NT2/D1 (cell line): ENCODE data around the gene BABAM2.

Experiments
- DNase-seq: peaks from one replicate; pipeline ENCODE4 v3.0.0-alpha.2; 2011; ENCODE audit warnings: low read depth, low spot score
- H3K27me3 ChIP-seq: 2 replicates; pipeline ENCODE4 v1.6.0; 2011; ENCODE audit warnings: mild to moderate bottlenecking; ENCODE audit not compliant: insufficient read length, insufficient read depth
- H3K36me3 ChIP-seq: 2 replicates; pipeline ENCODE4 v1.6.1; 2011; ENCODE audit warnings: mild to moderate bottlenecking, low read length, mixed read lengths; ENCODE audit not compliant: insufficient read depth, insufficient read length
- H3K4me1 ChIP-seq: 2 replicates; pipeline ENCODE4 v1.5.1; 2011; ENCODE audit not compliant: insufficient read depth, insufficient read length
- H3K4me3 ChIP-seq: 2 replicates; pipeline ENCODE4 v1.5.1; 2011; ENCODE audit warnings: low read depth; ENCODE audit not compliant: insufficient read length
- H3K9ac ChIP-seq: 2 replicates; pipeline ENCODE4 v1.6.0; 2011; ENCODE audit warnings: low read depth; ENCODE audit not compliant: insufficient read length
- H3K9me3 ChIP-seq: 2 replicates; pipeline ENCODE4 v1.5.1; 2011; ENCODE audit warnings: mild to moderate bottlenecking, low read length; ENCODE audit not compliant: insufficient read depth
- SUZ12 ChIP-seq: IDR thresholded peaks from 2 replicates; pipeline ENCODE4 v1.6.1; 2011; ENCODE audit not compliant: insufficient read length, insufficient read depth; ENCODE audit errors: extremely low read depth
- YY1 ChIP-seq: IDR thresholded peaks from 2 replicates; pipeline ENCODE4 v1.6.1; 2011; ENCODE audit not compliant: insufficient read length, insufficient read depth
- ZNF274 ChIP-seq: IDR thresholded peaks from 2 replicates; pipeline ENCODE4 v1.6.1; 2011; ENCODE audit warnings: mild to moderate bottlenecking, low read depth, low read length

BABAM2 gene

DNA sequence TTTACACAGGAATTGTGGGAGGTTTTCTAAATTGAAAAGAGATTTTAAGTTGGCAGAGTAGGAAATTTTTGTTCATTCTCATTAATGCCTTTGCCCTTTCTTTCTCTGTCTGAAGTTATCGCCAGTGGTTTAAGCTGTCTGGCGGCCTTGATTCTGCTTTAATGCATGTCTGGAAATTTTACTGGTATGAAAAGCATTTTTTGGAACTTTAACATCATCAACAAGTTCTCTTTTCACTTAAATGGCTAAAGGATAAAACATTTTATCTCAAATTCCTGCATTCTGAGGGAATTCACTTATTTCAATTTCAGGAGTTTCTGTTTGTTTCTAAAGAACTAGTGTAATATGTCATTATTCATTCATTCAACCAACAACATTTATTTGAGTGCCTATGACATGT lies 268.3 kb downstream of the BABAM2 start:
- TF ChIP-seq YY1 (no peak), SUZ12 (no peak), ZNF274 (no peak)
- Histone ChIP-seq H3K9ac (no peak overlapping the region), H3K27me3 (no peaks in the 10 kb centered on the region), H3K4me3 (no peak overlapping the region), H3K36me3 (no peaks in the 10 kb centered on the region), H3K4me1 (no peaks in the 10 kb centered on the region), H3K9me3 (peaks cover 14% of the 10 kb centered on the region; the same call in 1 of the 2 replicates)
- no peak for DNase-seq

DNA sequence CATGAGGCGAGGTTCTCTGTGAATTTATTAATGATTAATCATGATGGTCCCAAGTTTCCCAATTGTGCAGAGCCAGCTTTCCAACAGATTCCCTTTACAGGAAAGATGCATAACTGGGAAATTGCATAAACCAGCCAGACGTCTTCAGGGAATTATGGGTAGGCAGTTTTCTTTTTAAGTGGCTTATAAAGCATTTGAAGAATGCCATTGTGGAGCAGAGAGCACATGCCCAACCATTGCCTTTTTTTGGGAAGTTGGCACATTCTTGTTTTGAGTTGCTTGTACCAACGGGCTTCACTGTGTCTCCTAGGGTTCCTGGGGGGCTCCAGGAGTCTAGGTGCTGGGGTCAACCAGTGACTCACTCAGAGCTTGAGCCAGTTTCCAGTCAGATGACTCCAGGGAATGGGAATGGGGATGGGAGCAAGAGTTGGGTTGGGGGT lies 270.5 kb downstream of the BABAM2 start:
- no peaks in the 10 kb centered on the region for H3K4me1 ChIP-seq
- H3K9ac ChIP-seq, result no peak overlapping the region
- DNase-seq, result no peak
- H3K27me3 ChIP-seq, result no peaks in the 10 kb centered on the region
- no peak overlapping the region for H3K4me3 ChIP-seq
- H3K36me3 ChIP-seq, result no peaks in the 10 kb centered on the region
- no peak for TF ChIP-seq SUZ12
- TF ChIP-seq YY1, result no peak
- no peak for TF ChIP-seq ZNF274
- H3K9me3 ChIP-seq, result peaks cover 5% of the 10 kb centered on the region; the same call in 1 of the 2 replicates

DNA sequence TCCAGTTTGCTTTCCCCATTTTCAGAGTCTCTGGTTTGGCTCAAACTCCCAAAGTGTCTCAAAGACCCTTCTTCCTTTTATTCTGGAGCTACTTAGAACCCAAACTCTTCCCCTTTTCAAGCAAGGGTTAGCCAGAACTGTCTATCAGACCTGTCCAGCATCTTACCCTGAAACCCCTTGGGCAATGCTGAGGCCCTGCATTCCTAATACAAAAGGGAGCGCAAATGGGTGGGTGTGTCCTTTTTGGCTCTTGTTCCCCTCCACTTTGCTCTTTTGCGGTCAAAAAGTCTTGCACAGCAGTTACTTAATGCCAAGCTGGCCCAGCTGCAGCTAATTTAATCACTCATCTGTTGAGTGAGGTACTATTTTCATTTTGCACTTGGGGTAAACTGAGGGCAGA lies 270.9 kb downstream of the BABAM2 start:
- no peak for DNase-seq
- Histone ChIP-seq H3K9ac (no peak overlapping the region), H3K36me3 (no peaks in the 10 kb centered on the region), H3K27me3 (no peaks in the 10 kb centered on the region), H3K9me3 (peaks cover under 1% of the 10 kb centered on the region; the same call in 1 of the 2 replicates), H3K4me3 (no peak overlapping the region), H3K4me1 (no peaks in the 10 kb centered on the region)
- no peak for TF ChIP-seq ZNF274
- TF ChIP-seq YY1, result no peak
- no peak for TF ChIP-seq SUZ12

DNA sequence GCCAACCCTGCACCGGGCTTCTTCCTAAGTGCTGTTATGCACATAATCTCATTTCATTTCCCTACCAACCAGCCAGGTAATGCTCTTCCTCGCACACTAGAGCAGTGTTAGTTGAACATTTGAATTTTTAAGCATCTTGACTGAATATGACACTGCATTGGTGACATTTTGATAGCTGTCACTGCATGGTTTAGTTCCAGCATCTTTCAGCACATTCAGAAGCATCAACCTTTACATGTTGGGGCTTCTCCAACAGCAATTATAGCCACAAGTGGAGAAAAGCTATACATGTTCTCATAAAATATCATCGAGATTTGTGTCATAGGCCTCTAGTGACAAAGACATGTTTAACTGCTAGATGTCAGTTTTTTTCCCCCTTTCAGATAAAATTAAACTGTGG lies 272.0 kb downstream of the BABAM2 start:
- DNase-seq, result no peak
- H3K27me3 ChIP-seq, result no peaks in the 10 kb centered on the region
- H3K4me3 ChIP-seq, result no peak overlapping the region
- no peaks in the 10 kb centered on the region for H3K36me3 ChIP-seq
- H3K9ac ChIP-seq, result no peak overlapping the region
- TF ChIP-seq ZNF274, result no peak
- TF ChIP-seq SUZ12, result no peak
- TF ChIP-seq YY1, result no peak
- no peaks in the 10 kb centered on the region for H3K9me3 ChIP-seq
- H3K4me1 ChIP-seq, result no peaks in the 10 kb centered on the region

DNA sequence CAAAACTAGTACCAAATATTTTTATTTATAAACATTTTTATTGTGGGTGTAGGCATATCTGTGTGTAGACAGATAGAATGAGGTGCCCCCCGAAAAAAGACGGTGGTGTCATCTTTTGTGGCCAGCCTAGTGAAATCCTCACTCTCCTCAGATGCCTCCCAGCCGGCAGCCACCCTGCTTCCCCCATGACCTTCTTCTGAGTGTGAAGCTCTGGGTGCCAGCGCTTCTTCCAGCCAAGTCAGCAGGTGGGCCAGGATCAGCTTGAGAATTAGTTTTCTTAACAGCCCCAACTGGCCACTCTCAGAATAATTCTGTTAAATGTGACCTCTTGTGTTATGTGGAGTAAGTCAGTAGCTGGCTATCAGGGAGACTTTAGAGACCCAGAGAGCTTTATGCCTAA lies 272.5 kb downstream of the BABAM2 start:
- H3K4me1 ChIP-seq, result no peaks in the 10 kb centered on the region
- TF ChIP-seq SUZ12 (no peak), YY1 (no peak), ZNF274 (no peak)
- H3K9ac ChIP-seq, result no peak overlapping the region

DNA sequence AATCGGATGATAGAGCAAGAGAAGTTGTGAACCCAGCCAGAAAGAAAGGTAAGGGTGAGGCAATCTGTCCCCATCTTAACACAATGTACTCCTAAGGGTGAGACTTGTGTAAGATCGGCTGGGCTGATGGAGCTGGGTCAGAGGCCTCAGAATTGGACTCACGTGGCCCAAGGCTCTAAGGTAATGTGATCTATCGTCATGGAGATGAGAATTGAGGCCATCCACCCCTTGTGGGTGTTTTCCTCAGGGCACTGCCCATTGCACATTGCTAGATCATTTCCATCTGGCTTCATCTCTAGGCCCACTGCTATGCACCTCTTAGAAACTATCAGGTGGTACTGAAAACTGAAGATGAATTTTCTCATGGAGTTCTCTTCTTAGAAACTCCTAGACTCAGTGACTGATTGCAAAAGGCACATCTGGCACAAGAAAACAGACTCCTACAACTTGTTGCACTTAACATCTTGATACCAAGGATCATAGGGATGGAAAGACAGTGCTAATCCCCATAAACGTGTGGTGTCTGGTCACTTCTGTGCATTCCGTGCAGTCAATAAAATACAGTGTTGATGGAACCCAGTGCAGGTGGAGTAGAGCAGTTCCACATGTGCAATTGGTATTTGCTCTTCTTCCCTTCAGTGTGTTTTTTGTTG lies 273.2 kb downstream of the BABAM2 start:
- no peak overlapping the region for H3K4me3 ChIP-seq
- no peaks in the 10 kb centered on the region for H3K9me3 ChIP-seq
- DNase-seq, result no peak
- no peaks in the 10 kb centered on the region for H3K27me3 ChIP-seq
- no peaks in the 10 kb centered on the region for H3K36me3 ChIP-seq
- H3K9ac ChIP-seq, result no peak overlapping the region
- H3K4me1 ChIP-seq, result no peaks in the 10 kb centered on the region
- TF ChIP-seq SUZ12 (no peak), YY1 (no peak), ZNF274 (no peak)

More for the DNA sequence above, 272.5 kb downstream of the BABAM2 start:
- Histone ChIP-seq H3K27me3 (no peaks in the 10 kb centered on the region), H3K9me3 (no peaks in the 10 kb centered on the region), H3K36me3 (no peaks in the 10 kb centered on the region), H3K4me3 (no peak overlapping the region)
- no peak for DNase-seq

DNA sequence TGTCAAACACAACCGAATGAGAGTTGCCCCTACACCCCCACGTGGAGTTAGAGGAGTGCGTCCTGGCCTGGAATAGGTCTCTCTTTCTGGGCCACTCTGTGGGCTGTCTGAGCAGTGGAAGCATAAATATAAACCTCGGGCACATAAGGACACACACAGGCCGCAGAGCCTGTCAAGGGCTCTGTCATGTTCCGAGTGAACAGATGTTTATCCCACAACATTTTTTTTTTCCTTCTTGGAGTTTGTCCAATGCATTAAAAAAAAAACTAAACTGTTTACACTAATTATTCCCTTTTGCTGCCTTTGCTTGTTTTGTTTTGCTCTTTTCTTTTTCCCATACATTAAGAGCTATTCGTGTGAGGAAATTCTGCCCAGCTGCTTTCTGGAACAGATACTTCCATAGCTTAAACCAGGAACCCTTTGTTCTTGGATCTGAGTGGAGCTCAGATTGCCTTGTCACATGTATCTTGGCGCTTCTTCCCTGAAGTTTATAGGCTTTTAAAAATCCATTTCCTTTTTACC lies 273.8 kb downstream of the BABAM2 start:
- Histone ChIP-seq H3K27me3 (no peaks in the 10 kb centered on the region), H3K36me3 (no peaks in the 10 kb centered on the region), H3K4me1 (no peaks in the 10 kb centered on the region), H3K9ac (no peak overlapping the region), H3K4me3 (no peak overlapping the region), H3K9me3 (no peaks in the 10 kb centered on the region)
- TF ChIP-seq YY1, result no peak
- no peak for TF ChIP-seq SUZ12
- no peak for TF ChIP-seq ZNF274
- DNase-seq, result no peak
